Liver (tissue), 9 donors: ENCODE data around the gene DHCR24. TPM values are rescaled to one million over a fixed set of nuclear protein-coding genes. Genes with fewer than 3 reads are reported as not detected.

Experiments used
- DNase-seq: peaks from one replicate; pipeline ENCODE4 v3.0.0-alpha.2; 2017; ENCODE audit warnings: low spot score
- H3K27ac ChIP-seq, 2 donors: one replicate each; pipeline ENCODE4 v1.7.0; 2013; ENCODE audit warnings: inconsistent platforms in 2 of 2, low read length in 2 of 2, control low read depth in 1 of 2, low read depth in 1 of 2, mild to moderate bottlenecking in 1 of 2
- H3K27me3 ChIP-seq, 4 donors: one replicate each; pipeline versions ENCODE4 v1.6.1 to v1.7.0; 2013; ENCODE audit warnings: low read length in 3 of 4, inconsistent platforms in 1 of 4, mild to moderate bottlenecking in 1 of 4, moderate library complexity in 1 of 4; ENCODE audit not compliant: control insufficient read depth in 4 of 4, insufficient read depth in 4 of 4
- H3K36me3 ChIP-seq, 4 donors: one replicate each; pipeline versions ENCODE4 v1.6.1 to v1.7.0; 2013; ENCODE audit warnings: low read length in 3 of 4, mild to moderate bottlenecking in 3 of 4, low read depth in 1 of 4, moderate library complexity in 1 of 4; ENCODE audit not compliant: control insufficient read depth in 4 of 4, insufficient read depth in 3 of 4
- H3K4me1 ChIP-seq, 4 donors: one replicate each; pipeline versions ENCODE4 v1.6.1 to v1.7.0; 2013; ENCODE audit warnings: low read length in 3 of 4, mild to moderate bottlenecking in 3 of 4, moderate library complexity in 1 of 4; ENCODE audit not compliant: control insufficient read depth in 4 of 4, insufficient read depth in 4 of 4
- H3K4me3 ChIP-seq, 3 donors: one replicate each; pipeline versions ENCODE4 v1.6.1 to v1.7.0; 2013; ENCODE audit warnings: low read length in 3 of 3, control low read depth in 1 of 3, low read depth in 1 of 3, mild to moderate bottlenecking in 1 of 3
- H3K9ac ChIP-seq, 2 donors: one replicate each; pipeline ENCODE4 v1.7.0; 2013; ENCODE audit warnings: low read length in 2 of 2, mild to moderate bottlenecking in 2 of 2, moderate library complexity in 2 of 2, control low read depth in 1 of 2, low read depth in 1 of 2
- H3K9me3 ChIP-seq, 4 donors: one replicate each; pipeline versions ENCODE4 v1.6.1 to v1.7.0; 2013; ENCODE audit warnings: low read length in 3 of 4; ENCODE audit not compliant: control insufficient read depth in 4 of 4
- EGR1 ChIP-seq, 2 donors: IDR thresholded peaks; 2 replicates each; pipeline ENCODE4 v1.6.1; 2016 to 2018; ENCODE audit warnings: antibody characterized with exemption in 2 of 2, low read depth in 2 of 2
- GABPA ChIP-seq, 2 donors: IDR thresholded peaks in 1 of 2; conservative IDR thresholded peaks in 1 of 2; 2 replicates each; pipeline ENCODE4 v1.6.1; 2016; ENCODE audit warnings: antibody characterized with exemption in 2 of 2, mild to moderate bottlenecking in 1 of 2, moderate library complexity in 1 of 2
- HNF4A ChIP-seq, 2 donors: conservative IDR thresholded peaks; 2 replicates each; pipeline ENCODE4 v1.6.1; 2016; ENCODE audit warnings: antibody characterized with exemption in 2 of 2, mild to moderate bottlenecking in 2 of 2
- HNF4G ChIP-seq: IDR thresholded peaks from 2 replicates; pipeline ENCODE4 v1.6.1; 2016; ENCODE audit warnings: antibody characterized with exemption
- JUND ChIP-seq, 2 donors: IDR thresholded peaks; 2 replicates each; pipeline ENCODE4 v1.6.1; 2016; ENCODE audit warnings: antibody characterized with exemption in 2 of 2
- MAX ChIP-seq: IDR thresholded peaks from 2 replicates; pipeline ENCODE4 v1.6.1; 2016; ENCODE audit warnings: antibody characterized with exemption
- RAD21 ChIP-seq, 2 donors: IDR thresholded peaks; 2 replicates each; pipeline ENCODE4 v1.6.1; 2016; ENCODE audit warnings: antibody characterized with exemption in 2 of 2, mild to moderate bottlenecking in 2 of 2
- RXRA ChIP-seq, 2 donors: IDR thresholded peaks; 2 replicates each; pipeline ENCODE4 v1.6.1; 2017 to 2018; ENCODE audit warnings: antibody characterized with exemption in 2 of 2, mild to moderate bottlenecking in 1 of 2
- TAF1 ChIP-seq: conservative IDR thresholded peaks from 2 replicates; pipeline ENCODE4 v1.6.1; 2016; ENCODE audit warnings: antibody characterized with exemption, mild to moderate bottlenecking
- YY1 ChIP-seq: IDR thresholded peaks from 2 replicates; pipeline ENCODE4 v1.6.1; 2016; ENCODE audit warnings: antibody characterized with exemption, mild to moderate bottlenecking
- ZBTB33 ChIP-seq: IDR thresholded peaks from 2 replicates; pipeline ENCODE4 v1.6.1; 2016; ENCODE audit warnings: antibody characterized with exemption
- WGBS: extraction: QIAGEN DNeasy Blood & Tissue Kit; methylation state at CpG from one replicate; pipeline ENCODE4 v1.1.7; 2013; 5-methylcytosine and 5-hydroxymethylcytosine counted together
- polyA plus RNA-seq, 2 donors: library from polyadenylated mRNA; stranded (reverse) in 1 of 2; unstranded in 1 of 2; fragments of 200-250 nt in 1 of 2; fragments of >200 nt in 1 of 2; fragmentation: Nextera tagmentation in 1 of 2; extraction: Ambion mirVana in 1 of 2; gene quantifications; one replicate each; pipeline versions ENCODE4 v1.2.1 to v1.2.3, GENCODE V29; 2013 to 2015
- total RNA-seq, 2 donors: library from RNA; depleted of rRNA; stranded (reverse); fragments of >200 nt; gene quantifications; one replicate each; pipeline ENCODE4 v1.2.3, GENCODE V29; 2014
- TF ChIP-seq, protein P1 (sequence below): IDR thresholded peaks from 2 replicates; pipeline ENCODE4 v1.6.1; 2016; ENCODE audit warnings: antibody characterized with exemption
- TF ChIP-seq, protein P2 (sequence below): fragments of 150-350 bp; IDR thresholded peaks from 2 replicates; pipeline ENCODE4 v1.5.1; 2017; ENCODE audit warnings: improper control_type of control experiment, low read depth, low read length; ENCODE audit not compliant: missing input control
- donor health status: healthy.
- donor health status: healthy.
- donor health status: healthy.
- donor health status: healthy.
- donor health status: healthy.

Gene DHCR24
- total and polyA plus RNA-seq, 4 donors = 271 to 815 (median 600) TPM

- TF ChIP-seq RXRA (IDR thresholded peaks at IDR 0.05) (peak; percentile 45 to 49), YY1 (peak; percentile 68), RAD21 (IDR thresholded peaks at IDR 0.05) (peak in 1 of 2 donors; percentile 27), HNF4A (conservative IDR thresholded peaks at IDR 0.05) (peak in 1 of 2 donors; percentile 14), TAF1 (peak; percentile 37), JUND (IDR thresholded peaks at IDR 0.05) (no peak)
- TF ChIP-seq, protein P1, sequence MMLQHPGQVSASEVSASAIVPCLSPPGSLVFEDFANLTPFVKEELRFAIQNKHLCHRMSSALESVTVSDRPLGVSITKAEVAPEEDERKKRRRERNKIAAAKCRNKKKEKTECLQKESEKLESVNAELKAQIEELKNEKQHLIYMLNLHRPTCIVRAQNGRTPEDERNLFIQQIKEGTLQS = no peak
- H3K4me1 ChIP-seq = peaks cover 0 to 44% (median 21%) of the 10 kb centered on the region in 4 donors
- H3K4me3 ChIP-seq = peak overlapping the region; percentile 64 to 92 (median 92)
- H3K27me3 ChIP-seq = no peaks in the 10 kb centered on the region
- H3K36me3 ChIP-seq = peaks cover 0 to 2% (median under 1%) of the 10 kb centered on the region in 4 donors
- WGBS = 12% methylated on average over 8 of the region's 8 CpGs
- peak overlapping the region; percentile 89 to 96 for H3K27ac ChIP-seq
- peak overlapping the region in 1 of 2 donors; percentile 55 for H3K9ac ChIP-seq
- H3K9me3 ChIP-seq = no peaks in the 10 kb centered on the region
- DNase-seq = no peak
Measured at GRCh38 chr1:54887665-54888071, 673 bp upstream of the DHCR24 start.

GRCh38 chr1:54885807-54886723 is 930 bp downstream of the DHCR24 start:
- TF ChIP-seq RXRA (IDR thresholded peaks at IDR 0.05) (peak; percentile 21 to 55), MAX (peak; percentile 67), HNF4A (conservative IDR thresholded peaks at IDR 0.05) (peak; percentile 14 to 43), GABPA (IDR thresholded peaks at IDR 0.05 in 1 of 2, conservative IDR thresholded peaks at IDR 0.05 in 1 of 2) (peak in 1 of 2 donors; percentile 29), HNF4G (no peak), EGR1 (IDR thresholded peaks at IDR 0.05; ENCODE audit: low read depth in 2 of 2) (peak; percentile 81 to 82), TAF1 (no peak), RAD21 (IDR thresholded peaks at IDR 0.05) (peak in 1 of 2 donors; percentile 16), JUND (IDR thresholded peaks at IDR 0.05) (no peak), ZBTB33 (no peak)
- TF ChIP-seq, protein P2, sequence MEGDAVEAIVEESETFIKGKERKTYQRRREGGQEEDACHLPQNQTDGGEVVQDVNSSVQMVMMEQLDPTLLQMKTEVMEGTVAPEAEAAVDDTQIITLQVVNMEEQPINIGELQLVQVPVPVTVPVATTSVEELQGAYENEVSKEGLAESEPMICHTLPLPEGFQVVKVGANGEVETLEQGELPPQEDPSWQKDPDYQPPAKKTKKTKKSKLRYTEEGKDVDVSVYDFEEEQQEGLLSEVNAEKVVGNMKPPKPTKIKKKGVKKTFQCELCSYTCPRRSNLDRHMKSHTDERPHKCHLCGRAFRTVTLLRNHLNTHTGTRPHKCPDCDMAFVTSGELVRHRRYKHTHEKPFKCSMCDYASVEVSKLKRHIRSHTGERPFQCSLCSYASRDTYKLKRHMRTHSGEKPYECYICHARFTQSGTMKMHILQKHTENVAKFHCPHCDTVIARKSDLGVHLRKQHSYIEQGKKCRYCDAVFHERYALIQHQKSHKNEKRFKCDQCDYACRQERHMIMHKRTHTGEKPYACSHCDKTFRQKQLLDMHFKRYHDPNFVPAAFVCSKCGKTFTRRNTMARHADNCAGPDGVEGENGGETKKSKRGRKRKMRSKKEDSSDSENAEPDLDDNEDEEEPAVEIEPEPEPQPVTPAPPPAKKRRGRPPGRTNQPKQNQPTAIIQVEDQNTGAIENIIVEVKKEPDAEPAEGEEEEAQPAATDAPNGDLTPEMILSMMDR = no peak
- DNase-seq = no peak
- Histone ChIP-seq H3K27ac (peak overlapping the region; percentile 89 to 96), H3K4me3 (peak overlapping the region; percentile 92 to 94 (median 92)), H3K36me3 (peaks cover 1 to 13% (median 7%) of the 10 kb centered on the region in 4 donors), H3K9me3 (no peaks in the 10 kb centered on the region), H3K27me3 (no peaks in the 10 kb centered on the region), H3K9ac (peak overlapping the region; percentile 12 to 73), H3K4me1 (peaks cover 0 to 53% (median 28%) of the 10 kb centered on the region in 4 donors)
- WGBS = 19% methylated on average over 24 of the region's 24 CpGs
